Inferior parietal cortex (tissue), 1 donor: ENCODE data around the gene CD86.
A peak's percentile ranks its signal among the peaks of the same experiment; 100 is the strongest.

ENCODE experiments used
- DNase-seq: peaks from one replicate; pipeline ENCODE4 v3.0.0-alpha.2; 2016; ENCODE audit errors: extremely low spot score

The CD86 gene

DNA sequence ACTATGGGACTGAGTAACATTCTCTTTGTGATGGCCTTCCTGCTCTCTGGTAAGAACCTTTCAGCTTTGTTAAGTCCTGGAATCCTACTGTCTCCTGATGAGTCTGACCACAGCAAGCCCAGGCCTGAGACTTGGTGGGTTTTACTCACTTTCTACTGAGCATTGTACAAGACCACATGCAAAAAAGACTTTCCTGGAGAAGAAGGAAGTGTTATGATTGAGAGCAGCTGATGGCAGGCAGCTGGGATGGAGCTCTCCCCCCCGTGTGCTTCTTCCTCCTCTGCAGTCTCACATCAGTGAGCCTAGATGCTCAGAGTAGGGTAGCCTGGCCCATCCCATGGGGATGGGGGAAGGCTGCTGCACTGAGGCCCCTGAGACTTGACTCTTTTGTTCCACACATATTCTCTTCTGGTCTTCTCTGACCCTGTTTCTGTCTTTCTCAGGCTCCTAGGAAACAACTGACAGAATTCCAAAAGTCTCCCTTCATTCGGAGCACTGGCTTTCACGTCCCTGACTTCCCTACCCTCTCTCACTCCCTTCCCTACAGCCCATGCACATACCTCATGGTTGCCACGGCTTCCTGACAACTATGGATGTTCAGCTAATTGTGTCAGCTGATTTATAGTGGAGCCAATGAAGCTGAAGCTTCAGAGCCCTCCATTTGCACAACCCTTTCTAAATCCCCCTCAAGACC lies 36.6 kb downstream of the CD86 start:
- DNase-seq = no peak

DNA sequence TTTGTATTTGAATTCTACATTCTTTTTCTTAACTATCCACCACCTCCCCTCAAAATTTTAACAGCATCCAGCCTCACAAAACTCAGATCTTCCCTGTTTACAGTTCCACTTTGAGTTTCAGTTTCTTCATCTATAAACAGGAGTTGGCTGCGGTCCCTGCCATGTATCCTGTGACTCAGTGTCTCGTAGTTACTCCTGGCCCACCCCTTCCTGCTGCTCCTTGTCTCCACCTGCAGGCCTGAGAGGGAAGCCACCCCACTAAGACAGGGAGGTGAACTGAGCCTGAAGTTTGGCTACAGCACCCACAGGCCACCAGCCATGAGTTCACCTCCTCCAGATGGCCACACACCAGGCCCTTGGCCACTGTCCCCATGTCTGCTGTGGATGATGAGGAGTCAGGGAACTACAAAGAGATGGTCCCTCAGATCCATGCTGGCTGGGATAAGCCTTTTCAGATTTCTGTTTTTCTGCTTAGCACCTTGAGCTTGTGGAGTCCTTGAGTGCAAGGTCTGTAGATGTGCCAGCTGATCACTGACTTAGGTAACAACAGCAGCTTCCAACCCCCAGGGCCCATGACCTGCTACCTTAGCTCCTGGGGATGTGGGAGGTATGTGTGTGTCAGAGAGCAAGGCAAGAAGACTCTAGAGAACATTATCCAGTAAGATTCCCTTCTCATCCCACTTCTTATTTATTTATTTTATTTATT lies 37.5 kb downstream of the CD86 start:
- no peak for DNase-seq

DNA sequence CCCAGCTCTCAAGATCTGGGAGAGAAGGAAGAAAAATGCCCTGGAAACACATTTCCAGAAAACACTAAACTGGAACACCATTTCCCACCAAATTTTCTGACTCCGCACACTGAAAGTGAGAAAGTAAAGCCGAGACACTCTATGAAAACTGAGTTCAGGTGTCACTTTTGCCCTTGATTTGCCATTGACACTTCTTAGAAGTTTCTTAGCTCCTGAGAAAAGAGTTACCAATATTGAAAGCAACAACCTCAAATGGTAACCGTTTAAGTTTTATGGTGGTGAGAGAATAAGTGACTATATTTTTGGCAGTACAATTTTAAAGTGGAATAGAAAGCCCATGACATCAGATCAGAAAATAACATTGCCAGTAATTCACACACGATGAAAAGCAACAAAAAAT lies 39.0 kb downstream of the CD86 start:
- no peak for DNase-seq

DNA sequence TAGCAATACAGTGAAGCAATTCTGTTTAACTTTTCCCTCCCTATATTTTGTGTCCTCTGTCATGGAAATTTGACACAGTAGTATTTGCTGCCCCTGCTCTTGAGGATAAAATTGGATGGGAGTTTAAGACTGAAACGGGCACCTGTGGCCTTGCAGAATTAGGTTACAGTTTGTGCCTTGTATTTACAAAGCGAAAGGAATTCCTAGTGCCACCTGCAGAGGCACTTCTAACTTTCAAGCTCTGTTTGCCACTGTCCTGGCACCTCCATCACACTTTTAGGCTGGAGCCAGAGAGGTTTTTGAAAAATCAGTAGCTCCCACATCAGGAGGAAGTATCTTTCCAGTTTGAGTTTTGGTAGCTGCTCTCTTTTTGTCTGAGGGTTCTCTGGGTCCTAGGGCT lies 39.5 kb downstream of the CD86 start:
- no peak for DNase-seq

DNA sequence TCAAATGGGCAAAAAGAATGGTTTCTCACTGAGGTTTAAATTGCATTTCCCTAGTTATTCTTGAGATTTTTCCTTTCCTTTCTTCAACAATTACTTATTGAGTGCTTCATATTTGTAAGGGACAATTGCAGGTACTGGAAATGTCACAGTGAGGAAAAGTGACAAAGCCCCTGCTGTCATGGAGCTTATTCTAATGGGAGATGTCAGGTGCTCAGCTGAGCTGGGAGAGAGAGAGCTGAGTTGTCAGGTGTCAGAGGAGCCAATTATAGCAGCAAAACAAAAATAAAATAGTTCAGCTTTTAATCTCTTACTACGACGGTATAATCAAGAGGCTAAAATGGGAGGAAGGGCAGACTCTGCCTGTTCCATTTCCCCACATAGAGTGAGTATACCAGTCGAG lies 42.0 kb downstream of the CD86 start:
- DNase-seq = no peak

DNA sequence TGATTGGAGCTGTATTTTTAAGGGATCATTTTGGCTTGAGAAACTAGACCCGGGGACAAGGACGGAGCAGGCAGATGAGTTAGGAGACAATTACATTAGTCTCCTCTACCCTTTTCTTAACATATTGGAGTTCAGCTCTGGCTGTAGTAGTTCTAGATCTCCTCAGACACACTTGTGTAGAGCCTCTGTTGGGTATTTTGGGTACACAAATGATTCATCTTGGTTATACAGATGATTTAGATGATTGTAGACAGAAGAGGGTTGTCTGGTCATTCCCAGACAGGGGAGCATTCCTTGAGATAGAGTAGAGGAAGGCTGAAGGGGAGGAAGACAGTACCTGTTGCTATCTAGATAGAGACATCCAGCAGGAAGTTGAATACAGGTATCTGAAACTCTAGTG lies 43.4 kb downstream of the CD86 start:
- no peak for DNase-seq

DNA sequence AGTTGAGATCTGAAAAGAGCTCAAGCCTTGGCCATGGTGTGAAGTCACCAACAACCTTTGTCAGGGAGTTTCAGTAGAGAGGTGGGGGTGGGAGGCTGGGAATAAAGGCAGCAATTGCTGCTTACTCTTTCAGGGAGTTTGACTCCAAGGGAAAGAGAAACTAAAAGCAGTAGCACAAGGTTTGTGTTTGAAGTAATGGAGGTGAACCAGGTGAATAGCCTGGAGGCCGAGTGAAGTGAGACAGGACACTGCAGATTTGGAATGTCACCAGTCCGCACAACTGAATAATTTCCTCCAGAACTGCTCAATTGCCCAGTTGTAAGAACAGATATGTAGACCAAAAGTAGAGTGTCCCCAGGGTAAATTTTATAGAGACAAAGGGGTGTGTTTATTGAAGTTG lies 44.1 kb downstream of the CD86 start:
- no peak for DNase-seq

DNA sequence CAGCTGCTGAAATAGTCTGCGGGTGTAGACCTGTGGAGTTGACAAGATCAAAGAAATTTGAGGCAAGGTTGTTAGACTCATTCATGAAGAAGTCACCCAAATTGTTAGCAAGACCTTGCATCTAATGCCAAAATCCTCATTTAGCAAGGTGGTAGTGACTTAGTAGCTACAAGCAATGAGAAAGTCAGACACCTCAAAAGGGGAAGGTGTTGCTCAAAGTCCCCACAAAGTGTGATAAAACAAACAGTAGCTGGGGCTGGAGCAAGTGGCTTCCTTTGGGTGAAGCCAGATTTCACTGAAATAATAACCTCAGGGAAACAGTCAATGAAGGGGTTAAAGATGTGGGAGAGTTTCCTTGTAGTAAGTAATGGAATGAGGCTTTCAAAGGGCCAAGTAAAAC lies 44.9 kb downstream of the CD86 start:
- no peak for DNase-seq

DNA sequence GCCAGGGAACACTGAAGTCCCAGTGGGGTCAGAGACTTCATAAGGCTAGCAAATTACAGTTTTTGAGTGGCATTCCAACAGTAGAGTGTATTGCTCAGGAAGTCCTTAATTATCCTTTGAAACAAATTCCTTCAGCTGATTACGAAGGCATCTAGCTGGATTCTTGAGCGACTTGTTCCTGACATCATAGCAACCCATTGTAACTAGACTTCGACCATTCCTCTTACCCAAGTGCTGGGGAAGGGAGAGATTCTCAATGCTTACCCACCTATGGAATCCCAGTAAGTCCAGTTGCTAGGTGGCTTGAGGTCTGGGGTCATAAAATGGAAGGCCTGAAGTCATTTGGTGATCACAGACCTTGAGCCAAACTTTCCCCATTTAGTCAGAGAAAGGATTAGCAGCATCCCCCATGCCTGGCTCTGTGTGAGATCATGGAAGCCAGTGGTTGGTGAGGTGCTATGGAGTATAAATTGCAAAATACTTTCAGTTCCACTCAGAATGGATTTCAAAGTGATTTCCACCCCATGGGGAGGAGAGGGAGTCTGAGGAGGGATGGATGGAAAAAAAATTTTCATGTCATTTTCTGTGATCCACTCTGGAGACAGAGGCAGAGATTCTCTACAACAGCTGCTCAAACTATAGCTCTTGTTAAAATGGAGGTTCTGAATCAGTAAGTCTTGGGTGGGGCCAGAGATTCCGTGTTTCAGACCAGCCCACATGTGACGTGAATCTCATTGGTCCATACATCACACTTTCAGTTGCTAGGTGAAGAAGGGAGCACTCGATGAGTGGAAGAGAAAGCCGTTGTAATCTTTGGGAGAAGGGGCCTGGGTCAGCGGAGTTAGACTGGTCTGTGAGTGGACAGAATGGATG lies 45.7 kb downstream of the CD86 start:
- DNase-seq = no peak

DNA sequence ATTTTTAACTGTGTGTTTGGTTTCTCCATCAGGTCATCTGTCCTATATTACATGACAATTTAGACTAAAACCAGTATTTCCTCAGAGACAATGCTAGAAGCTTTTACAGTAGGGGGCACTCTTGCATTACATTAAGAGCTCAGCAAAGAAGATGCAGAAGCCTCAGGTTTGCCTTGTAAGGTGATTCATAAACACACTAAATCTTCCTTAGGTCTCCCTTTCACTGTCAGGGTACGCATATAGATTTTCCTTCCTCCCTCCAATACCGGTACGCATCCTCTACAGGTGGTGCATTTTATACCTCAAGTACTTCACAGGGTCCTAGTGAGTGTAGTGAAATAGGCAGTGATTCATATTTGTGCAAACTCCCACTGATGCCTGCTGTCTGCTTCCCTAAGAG lies 46.5 kb downstream of the CD86 start:
- peak; percentile 45 for DNase-seq

DNA sequence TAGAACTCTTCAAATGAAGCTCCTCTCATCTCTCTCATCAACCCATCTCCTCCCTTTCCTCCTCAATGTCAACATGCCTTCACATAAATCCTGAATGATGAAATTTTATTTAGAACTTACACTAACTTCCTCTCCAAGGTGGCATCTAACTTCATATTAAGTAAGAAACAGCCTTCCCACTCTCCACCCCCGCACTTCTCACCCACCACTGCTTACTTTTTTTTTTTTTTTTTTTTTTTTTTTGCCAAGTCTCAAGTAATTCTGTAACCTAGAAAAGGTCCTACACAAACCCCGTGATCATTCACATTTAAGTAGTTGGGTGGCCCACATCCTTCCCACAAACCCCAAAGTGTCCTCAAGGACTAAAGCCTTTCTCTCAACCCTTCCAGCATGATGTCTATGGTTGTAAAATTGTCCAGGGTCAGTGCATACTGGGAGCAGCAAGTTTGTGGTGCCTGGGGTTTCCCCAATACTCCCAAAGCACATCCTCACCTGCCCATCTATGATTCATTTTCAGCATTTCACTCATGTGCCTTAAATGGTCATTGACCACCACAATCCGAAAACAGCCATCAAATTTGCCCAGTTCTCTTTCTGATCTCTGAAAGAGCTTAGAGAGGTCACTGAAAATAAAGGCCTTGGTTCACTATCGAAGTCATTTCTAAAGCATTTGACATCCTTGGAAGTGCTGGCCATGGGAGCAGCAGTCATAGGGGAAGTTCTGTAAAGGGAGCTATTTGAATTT lies 47.2 kb downstream of the CD86 start:
- DNase-seq = no peak

DNA sequence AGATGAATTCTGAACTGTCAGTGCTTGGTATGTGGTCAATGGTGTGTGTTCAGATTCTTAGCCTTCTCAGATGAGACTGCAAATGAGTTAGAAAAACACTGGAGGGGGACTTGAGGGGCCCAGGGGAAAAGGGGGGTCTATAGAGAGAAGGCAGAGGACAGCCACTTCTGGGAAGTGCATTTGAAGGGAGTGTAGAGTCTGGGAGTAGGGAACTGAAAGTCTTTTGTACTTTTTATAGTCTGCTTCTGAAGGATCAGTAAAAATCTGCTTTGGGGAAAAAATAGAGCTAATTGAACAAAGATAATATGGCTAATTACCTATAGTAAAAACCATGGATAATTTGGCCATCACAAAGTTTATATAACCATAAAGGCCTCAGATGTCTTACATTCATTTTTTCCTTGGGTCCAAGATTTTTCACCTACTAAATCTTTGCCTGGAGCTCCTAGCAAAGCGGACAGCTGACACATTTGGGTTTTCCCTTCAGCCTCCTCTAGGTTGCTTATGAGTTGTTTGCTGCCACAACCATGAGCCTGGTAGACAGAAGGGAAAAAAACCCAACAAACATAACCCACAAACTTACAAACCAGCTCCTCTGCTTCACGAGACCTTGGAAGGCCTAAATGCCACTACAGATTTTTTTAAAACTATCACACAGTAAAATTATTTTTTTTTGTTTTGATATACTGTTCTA lies 48.8 kb downstream of the CD86 start:
- no peak for DNase-seq

DNA sequence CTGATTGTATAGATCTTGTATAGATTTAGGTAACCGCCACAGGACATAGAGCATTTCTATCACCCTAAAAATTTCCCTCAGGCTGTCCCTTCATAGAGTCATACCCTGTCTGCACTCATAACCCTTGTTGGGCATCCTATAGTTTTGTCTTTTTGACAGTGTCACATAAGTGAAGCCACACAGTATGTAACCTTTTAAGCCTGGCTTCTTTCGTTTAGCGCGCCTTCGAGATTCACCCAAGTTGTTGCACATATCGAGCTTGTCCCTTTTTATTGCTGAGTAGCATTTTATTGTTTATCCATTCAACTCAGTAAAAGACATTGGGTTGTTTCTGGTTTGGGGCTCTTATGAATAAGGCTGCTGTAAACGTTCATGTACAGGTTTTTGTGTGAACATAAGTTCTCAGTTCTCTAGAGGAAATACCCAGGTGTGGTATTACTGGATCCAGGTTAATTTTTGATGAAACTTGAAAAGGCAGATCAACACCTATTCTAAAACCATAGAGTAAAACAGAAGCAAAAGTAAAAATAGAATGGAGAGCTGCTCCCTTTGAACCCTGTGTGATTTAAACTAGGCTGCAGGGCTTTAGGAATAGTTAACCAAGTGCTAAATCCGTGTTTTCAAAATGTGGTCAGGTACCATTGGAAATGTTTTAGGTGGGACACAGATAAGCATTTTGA lies 49.5 kb downstream of the CD86 start:
- DNase-seq = no peak

DNA sequence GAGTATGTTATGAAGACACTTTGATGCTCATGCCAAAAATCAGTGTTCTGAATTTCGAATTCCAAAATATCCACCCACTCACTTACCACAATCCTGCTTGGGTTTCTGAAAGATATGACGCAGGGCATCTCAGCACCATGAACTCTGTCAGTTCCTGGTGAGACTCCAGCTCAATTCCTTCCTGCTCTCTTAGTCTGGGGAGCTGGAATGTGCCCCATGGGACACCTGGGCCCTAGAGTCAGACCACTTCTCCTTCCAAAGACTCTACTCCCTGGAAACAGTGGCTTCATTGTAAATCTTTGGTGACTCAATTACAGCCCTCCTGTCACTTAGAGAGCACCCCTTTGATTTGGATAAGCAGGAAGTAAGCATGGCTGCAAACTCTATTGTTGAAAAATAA lies 50.5 kb downstream of the CD86 start:
- no peak for DNase-seq

DNA sequence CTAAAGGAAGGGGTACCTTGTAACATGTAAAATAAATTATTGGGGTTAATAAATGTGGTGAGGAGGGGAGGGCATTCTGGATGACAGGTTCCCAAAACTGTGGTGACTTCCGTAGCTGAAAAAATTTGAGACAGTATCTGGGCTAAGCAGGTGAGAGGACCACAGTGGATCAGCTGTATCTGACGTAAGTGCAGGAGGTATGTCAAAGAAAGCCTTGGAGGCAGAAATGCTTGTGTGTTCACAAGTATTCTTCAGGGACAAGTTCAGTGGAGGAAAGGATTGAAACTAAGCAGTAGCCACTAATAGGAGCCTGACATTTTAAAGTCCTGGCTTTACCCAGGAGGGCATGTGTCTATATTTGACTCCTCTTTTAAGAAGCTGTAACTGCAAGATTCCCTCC lies 52.0 kb downstream of the CD86 start:
- no peak for DNase-seq

DNA sequence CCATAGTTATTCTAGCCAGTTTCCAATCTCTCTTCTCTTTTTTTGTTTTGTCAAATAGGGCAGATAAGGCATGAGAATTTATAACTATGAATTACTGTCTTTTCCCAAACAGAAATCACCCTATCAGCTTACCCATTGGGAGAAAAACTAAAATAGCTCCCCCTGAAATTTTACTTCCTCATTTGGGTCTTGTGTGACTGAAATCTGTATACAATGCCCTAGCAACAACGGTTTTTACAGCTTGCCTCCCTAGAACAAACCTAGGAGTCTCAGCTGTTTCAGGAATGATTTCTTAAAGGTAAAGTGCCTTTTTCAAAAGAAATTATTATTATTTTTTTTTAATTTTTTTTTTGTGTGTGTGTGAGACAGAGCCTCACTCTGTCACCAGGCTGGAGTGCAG lies 56.8 kb downstream of the CD86 start:
- DNase-seq = no peak

DNA sequence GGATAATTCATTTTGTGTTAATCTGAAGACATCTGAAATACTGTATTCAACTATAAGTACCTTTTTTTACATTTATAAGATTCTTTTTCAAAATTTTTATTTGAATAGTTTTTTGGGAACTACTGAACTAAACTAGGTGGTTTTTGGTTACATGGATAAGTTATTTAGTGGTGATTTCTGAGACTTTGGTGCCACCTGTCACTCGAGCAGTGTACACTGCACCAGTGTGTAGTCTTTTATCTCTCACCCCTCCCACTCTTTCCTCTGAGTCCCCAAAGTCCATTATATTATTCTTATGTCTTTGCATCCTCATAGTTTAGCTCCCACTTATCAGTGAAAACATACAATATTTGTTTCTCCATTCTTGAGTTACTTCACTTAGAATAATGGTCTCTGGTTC lies 57.6 kb downstream of the CD86 start:
- DNase-seq = no peak

DNA sequence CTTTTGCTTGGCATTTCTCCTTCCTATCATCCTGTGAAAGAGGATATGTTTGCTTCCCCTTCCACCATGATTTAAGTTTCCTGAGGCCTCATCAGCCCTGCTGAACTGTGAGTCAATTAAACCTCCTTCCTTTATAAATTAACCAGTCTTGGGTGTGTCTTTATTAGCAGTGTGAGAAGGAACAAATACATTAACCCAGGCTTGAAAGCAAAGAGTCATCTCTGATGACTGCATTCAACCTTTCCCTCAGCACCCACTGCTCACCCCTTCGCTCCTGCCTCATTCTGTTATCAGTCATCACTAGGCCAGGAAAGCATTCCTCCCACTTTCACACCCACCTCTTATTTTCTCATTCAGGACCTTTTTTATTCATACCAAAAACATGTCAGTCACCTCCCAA lies 68.7 kb downstream of the CD86 start:
- no peak for DNase-seq

DNA sequence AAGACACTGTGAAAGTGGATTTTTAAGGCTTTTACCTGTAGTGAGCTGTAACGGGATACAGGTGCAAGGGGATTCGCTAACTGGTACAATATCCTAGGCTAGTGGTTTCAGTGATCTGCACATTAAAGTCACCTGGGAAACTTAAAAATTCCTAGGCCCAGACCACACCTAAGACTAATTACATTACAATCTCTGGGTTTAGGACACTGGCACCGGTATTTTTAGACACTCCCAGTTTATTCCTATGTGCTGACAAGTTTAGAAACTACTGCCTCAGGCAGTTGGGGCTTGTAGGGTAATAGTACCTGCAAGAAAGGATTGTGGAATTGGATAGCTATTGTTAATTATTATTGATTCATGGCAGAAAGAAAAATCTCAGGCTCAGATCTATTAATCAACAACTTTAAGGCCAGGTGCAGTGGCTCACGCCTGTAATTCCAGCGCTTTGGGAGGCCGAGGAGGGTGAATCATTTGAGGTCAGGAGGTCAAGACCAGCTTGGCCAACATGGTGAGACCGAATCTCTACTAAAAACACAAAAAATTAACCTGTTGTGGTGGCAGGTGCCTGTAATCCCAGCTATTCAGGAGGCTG lies 77.9 kb downstream of the CD86 start:
- DNase-seq = no peak

DNA sequence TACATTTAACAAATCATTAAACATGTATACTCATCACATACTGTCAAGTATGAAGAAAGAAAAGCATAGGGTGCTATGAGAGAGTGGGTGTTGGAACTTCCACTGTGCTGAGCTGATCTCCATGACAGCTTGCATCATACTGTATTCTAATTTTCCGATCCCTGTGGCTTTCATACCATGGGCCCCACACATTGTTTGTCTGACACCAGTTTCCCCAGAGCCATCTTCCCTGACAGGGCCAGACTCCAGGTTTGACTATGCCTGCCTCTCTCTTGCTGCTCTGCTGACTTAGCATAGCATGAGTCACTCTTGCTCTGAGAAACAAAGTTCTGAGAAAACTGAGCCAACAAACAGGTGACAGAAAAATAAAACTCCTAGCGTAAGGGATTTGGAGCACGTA lies 91.3 kb downstream of the CD86 start:
- DNase-seq = no peak
